GM12892 (cell line): ENCODE results near the gene TRAF7.
A peak's percentile ranks its signal among the peaks of the same experiment; 100 is the strongest.

Experiments used
- DNase-seq: peaks from one replicate; pipeline ENCODE4 v3.0.0; 2011; ENCODE audit not compliant: insufficient read length
- FAIRE-seq: peaks from 2 replicates; lab custom pipeline; 2011; peaks lifted over from hg19 to GRCh38; lab: Jason Lieb, UNC
- POLR2A ChIP-seq: IDR thresholded peaks from 2 replicates; pipeline ENCODE4 v1.6.1; 2011; ENCODE audit warnings: low read depth, low read length, control low read depth
- POLR2AphosphoS5 ChIP-seq: IDR thresholded peaks from 2 replicates; pipeline ENCODE4 v1.6.1; 2011; ENCODE audit warnings: low read depth, low read length, control low read depth
- TAF1 ChIP-seq: IDR thresholded peaks from 2 replicates; pipeline ENCODE4 v1.6.1; 2011; ENCODE audit warnings: low read depth, mild to moderate bottlenecking, control low read depth, low read length, borderline replicate concordance

TRAF7 gene

GRCh38 chr16:2150418-2151187, 5.0 kb upstream of the TRAF7 start:
- no peak for DNase-seq
- FAIRE-seq, result no peak

GRCh38 chr16:2151188-2152091, 4.1 kb upstream of the TRAF7 start:
- DNase-seq, result no peak
- FAIRE-seq, result no peak
- TF ChIP-seq POLR2AphosphoS5 (peak; percentile 89; the same call in 1 of the 2 replicates), TAF1 (no peak), POLR2A (peak; percentile 81)

More at GRCh38 chr16:2150418-2151187, 5.0 kb upstream of the TRAF7 start:
- TF ChIP-seq POLR2A (no peak), POLR2AphosphoS5 (no peak), TAF1 (no peak)

- no peak for FAIRE-seq
- no peak for DNase-seq
- TF ChIP-seq POLR2AphosphoS5, result peak; percentile 14; the same call in 1 of the 2 replicates
- peak; percentile 67 for TF ChIP-seq POLR2A
- TF ChIP-seq TAF1, result no peak
Measured at GRCh38 chr16:2152695-2153506, 2.7 kb upstream of the TRAF7 start.

GRCh38 chr16:2154533-2155090, 970 bp upstream of the TRAF7 start:
- TF ChIP-seq POLR2AphosphoS5 (no peak), POLR2A (no peak), TAF1 (no peak)
- DNase-seq, result no peak
- no peak for FAIRE-seq

- TF ChIP-seq TAF1 (no peak), POLR2A (no peak), POLR2AphosphoS5 (no peak)
- FAIRE-seq (no peak), DNase-seq (no peak)
Measured at GRCh38 chr16:2155977-2156848, 631 bp downstream of the TRAF7 start.

GRCh38 chr16:2156849-2157224, 1.3 kb downstream of the TRAF7 start:
- DNase-seq (no peak), FAIRE-seq (no peak)
- TF ChIP-seq TAF1 (no peak), POLR2A (no peak), POLR2AphosphoS5 (no peak)

- FAIRE-seq (no peak), DNase-seq (no peak)
- no peak for TF ChIP-seq TAF1
- no peak for TF ChIP-seq POLR2A
- no peak for TF ChIP-seq POLR2AphosphoS5
Measured at GRCh38 chr16:2157480-2158261, 2.1 kb downstream of the TRAF7 start.

GRCh38 chr16:2158262-2158638, 2.7 kb downstream of the TRAF7 start:
- FAIRE-seq (no peak), DNase-seq (no peak)
- TF ChIP-seq TAF1 (no peak), POLR2A (no peak), POLR2AphosphoS5 (no peak)

- no peak for TF ChIP-seq TAF1
- TF ChIP-seq POLR2AphosphoS5, result no peak
- TF ChIP-seq POLR2A, result no peak
- DNase-seq (no peak), FAIRE-seq (no peak)
Measured at GRCh38 chr16:2159175-2159838, 3.7 kb downstream of the TRAF7 start.
